Fibroblast of skin of scalp (primary cell): ENCODE results near the gene ICE2.
A peak's percentile ranks its signal among the peaks of the same experiment; 100 is the strongest.

Experiments used
- DNase-seq: peaks from one replicate; pipeline ENCODE4 v3.0.0-alpha.2; 2013

ICE2 gene

DNA sequence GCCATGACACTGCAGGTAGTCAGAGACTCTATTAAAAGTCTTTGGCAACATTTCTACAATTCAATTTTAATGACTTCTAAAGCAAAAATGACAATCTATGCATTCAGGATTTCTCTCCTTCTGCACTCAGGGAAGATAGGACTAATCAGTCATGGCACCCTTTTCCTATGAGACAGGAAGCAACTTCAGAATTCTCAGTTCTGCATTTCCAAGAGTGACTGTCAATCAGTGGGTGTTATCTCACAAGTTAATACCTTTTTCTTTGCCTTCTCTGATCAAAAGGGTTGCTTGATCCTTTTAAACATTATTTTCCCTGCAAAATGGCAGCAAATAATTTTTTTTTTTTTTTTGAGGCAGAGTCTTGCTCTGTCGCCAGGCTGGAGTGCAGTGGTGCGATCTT lies 7.8 kb upstream of the ICE2 start:
- no peak for DNase-seq

DNA sequence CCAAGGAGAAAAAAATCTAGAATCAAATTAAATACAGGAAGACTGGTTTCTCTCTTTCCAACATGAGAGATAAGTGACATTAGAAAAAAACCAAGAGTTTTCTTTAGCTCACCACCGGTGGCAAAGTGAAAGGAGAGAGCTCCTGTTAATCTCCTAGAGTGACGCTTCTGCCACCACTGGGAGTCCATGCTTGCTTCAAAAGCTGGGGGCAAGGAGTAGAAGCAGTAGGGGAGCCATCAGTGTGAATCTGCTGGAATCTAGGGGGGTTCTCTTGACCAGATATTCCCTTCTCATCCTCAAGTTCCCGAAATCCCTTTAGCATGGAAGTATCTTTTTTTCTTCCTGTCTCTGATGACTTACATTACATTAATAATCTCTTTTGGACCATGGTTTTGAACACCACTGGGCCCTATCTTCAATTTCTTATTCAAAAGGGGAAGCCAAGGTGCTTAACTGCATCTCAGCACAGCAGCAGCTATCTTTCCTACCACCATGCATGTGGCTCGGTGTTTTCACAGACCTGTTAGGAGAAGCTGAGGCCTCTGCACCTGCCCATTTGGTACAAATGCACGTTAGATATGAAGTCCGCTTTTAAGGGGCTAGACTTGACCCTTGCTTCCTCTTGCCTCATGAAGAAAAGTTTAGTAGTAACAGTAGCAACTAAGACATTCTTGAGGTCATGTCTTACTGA lies 6.6 kb upstream of the ICE2 start:
- DNase-seq = no peak

DNA sequence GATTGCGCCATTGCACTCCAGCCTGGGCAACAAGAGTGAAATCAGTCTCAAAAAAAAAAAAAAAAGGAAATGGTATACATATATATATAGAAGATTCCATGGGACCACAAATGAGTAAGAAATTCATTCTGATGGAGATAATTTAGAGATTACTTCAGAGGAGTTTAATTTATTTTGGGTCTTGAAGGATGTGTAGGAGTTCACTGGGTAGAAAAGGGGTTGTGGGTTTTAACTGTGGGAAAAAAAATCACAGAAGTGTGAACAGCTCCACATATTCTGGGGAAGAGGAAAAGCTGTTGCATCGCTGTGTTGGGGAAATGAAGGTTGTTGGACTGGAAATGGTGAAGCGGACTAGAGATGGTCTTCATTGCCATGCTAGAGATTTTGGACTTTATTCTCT lies 4.1 kb upstream of the ICE2 start:
- no peak for DNase-seq

DNA sequence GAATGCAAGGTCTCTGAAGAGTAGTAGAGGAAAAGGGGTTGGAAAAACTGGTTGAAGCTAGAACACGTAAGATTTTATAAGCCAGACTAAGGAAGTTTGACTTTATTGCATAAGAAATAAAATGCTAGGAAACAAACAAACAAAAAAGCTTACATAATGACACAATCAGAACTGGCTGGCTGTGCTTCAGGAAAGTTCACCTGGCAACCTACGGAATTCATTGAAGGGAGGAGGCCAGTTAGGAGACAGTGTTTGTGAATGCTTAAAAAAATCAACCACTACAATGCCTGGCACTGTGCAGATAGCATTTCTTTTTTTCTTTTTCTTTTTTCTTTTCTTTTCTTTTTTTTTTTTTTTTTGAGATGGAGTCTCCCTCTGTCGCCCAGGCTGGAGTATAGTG lies 1.9 kb upstream of the ICE2 start:
- DNase-seq = no peak

DNA sequence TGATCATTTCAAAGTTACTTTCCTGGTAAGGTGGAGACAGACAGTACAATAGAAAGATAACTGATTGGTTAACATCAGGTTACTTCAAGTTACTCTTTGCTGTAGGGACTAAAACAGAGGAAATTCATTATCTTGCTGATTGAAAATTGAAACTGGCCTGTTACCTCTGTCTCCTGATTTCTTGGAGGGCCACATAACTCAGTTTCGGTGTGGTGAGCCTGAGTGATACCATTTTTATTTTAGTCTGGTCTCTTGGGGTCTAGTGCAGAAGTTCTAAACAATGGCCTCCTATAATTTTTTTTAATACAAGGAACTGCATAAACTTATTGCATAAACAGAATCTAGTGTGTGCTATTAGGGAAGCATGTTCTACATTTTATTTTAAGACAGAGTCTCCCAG lies 1.2 kb upstream of the ICE2 start:
- no peak for DNase-seq

DNA sequence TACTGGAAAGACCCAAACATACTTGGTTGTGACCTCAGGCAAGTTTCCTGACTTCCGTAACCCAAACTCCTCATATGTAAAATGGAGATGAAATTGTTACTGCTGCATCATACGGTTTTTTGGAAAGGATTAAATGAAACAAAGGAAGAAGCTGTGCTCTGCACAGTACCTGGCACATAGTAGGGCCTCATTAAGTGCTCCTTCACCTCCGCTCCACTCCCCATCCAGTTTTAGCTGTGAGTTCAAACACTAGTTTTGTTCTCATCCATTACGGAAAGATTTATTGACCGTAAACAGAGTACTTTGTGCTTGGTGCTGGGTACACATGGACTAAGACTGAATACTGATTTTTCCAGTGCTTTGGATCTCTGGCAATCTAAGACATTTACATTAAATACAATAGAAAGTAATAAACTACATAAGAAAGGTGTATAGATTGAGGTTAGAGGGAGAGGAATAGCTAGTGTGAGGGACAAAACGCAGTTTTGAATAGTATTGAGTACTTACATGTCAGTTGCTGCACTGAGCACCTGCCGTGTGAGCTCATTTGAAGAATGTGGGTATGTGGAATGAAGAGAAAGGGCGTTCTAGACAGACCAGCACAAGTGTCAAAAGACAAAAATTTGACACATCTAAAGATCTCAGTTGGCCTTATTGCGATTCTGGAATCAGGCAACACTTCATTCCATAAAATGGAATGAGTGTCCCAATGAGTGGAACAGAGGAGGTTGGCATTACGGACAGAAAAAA lies 594 bp upstream of the ICE2 start:
- DNase-seq = no peak

DNA sequence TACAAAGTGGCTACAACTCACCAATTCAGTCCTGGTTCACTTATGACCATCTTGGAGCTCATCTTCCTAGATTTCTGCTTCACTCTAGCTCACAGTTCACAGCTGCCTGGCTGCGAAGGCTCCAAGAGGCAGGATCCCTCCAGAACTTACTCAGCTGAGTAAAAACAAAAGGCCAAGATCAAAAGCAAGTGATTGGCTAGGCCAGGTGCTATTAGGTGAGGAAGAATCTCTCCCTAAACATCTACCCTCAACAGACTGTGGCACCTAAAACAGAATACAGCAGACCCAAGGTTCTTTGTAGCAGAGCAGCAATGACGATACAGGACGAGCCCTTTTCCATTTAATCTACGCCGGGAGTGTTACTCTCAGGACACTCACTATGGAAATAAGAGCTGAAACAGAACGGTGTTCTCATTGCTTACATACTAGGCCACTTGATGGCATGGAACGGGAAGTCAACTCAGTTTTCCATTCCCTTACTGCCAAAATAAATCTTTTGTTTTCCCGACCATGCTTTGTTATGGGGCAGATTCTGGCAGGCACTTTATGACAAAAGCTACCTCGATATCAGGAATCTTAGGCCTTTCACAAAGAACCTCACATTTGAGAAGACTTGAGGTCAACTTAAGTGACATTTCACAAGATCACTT lies 901 bp downstream of the ICE2 start:
- DNase-seq = peak; percentile 22

DNA sequence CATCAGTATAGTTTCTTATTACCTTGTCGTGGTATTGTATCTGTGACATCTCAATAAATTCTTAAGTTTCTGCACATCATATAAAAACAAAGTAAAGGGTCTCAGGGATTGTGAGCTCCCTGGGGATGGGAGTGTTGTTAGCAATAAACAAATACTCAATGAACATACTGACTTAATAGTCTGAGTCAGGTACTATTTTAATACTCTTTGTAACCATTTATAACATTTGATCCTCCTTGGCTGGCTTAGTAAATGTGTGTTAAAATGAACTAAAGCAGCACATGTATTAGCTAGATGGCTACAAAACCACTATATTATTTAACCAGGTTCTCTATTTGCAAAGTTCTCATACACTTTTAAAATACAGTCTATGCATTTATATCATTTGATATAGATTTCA lies 1.8 kb downstream of the ICE2 start:
- DNase-seq = no peak

DNA sequence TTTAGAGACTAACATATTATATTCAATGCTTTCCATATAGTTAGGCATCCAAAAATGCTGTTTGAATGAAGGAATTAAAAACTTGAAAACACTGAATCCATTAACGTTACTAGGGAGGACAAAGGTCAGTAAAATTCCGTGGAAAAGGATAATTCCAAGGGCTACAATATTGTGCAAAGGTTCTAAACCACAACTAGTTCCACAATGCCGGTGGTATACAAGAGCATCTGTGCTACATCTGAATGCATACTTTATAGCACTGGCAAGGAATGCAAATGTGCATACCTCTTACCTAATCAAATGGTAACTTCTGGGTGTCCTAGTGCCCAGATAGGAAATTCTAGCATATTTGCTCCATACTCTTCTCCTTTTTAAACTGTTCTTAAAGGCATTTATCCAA lies 2.2 kb downstream of the ICE2 start:
- DNase-seq = peak; percentile 26

DNA sequence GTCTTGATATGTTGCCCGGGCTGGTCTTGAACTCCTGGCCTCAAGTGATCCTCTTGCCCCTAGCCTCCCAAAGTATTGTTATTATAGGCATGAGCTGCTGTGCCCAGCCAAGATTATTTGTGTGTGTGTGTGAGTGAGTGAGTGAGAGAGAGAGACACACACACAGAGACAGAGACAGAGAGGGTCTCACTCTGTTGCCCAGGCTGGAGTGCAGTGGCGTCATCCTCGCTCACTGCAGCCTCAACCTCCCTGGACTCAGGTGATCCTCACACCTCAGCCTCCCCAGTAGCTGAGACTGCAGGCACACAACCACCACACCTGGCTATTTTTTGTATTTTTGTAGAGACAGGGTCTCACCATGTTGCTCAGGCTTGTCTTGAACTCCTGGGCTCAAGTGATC lies 5.8 kb downstream of the ICE2 start:
- DNase-seq = no peak

DNA sequence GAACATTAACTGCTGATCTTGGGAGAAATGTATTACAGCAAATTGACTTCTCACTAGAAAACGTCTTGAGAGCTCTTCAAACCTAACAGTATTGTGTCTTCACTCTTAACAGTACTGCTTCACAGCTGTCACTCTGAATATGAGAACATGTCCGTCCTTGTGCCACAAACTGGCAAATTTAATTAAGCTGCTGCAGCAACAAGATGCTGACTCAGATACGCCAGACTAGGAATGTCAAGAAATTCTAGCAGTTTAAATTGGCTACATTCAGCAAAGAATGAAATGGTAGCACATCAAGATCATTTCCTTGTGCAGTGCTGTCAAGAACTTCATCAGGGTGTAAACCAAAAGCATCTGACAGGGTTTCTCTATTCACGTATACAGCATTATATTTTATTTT lies 7.6 kb downstream of the ICE2 start:
- peak; percentile 24 for DNase-seq

DNA sequence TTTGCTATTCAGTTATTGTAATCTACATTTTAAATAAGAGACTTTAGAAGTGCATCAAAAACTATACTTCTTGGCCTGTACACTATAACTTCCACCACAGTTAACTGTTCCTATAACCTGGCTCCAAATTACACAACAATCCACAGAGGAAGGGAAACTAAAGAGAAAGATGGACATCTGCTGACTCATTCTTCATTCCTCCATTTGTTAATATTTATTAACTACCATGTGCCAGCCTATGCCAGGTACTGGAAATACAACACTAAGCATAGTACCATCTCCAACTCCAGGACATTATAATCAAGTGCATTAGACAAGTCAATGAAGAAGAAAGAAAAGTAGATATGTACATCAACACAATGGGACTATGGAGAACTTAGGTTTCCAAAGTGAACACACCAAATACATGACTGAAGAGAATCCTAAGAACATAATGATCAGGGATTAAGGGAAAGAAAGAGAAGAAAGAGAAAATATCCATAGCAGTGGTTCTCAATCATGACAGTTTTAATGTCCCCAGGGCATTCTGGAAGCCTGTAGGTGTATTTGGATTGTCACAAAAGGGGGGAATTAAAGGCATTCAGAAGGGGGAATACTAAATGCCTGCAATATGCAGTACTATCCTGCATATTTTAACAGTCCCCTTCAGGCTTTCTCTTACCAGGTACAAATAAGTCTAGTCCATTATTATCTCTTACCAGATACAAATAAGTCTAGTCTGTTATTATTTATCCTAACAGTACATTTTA lies 8.9 kb downstream of the ICE2 start:
- DNase-seq = no peak

DNA sequence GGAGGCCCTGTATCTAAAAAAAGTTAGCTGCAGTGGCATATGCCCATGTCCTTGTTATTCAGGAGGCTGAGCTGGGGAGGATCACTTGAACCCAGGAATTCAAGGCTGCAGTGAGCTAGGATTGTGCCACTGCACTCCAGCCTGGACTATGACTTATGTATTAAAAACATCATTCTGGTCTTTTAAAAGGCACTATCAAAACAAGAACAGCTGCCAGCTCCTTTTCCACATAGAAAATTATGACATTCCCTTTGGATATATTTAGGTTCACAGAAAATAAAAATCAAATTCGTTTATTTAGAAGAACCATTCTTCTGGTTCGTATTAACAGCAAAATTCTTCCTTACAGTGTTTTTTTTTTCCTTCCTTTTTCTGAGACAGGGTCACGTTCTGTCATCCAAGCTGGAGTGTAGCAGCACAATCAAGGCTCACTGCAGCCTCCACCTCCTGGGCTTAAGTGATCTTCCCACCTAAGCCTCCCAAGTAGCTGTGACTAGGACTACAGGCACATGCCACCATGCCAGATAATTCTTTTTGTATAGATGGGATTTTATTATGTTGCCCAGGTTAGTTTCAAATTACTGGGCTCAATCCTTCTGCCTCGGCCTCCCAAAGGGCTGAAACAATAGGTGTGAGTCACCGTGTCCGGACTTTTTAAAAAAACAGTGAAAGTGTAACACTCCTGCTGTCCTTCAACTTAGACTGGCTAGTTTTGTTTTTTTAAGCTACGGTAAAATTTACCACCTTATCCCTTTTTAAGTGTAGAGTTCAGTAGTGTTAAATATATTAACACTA lies 13.9 kb downstream of the ICE2 start:
- no peak for DNase-seq

DNA sequence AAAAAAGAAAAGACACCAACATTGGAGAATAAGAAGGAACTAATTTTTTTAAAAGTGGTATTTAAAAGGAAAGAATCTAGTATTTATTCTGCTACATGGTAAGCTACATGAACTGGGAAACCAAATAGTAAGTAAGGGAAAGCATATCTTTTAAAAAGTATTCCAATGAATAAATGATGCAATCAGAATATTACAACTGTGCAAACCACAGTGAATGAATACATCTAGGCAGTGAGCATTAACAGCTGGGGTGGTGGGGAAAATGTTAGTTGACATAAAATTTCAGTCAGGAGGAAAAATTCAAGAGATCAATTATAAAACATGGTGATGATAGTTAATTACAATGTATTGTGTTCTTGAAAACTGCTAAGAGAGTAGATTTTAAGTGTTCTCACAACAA lies 16.9 kb downstream of the ICE2 start:
- peak; percentile 38 for DNase-seq

DNA sequence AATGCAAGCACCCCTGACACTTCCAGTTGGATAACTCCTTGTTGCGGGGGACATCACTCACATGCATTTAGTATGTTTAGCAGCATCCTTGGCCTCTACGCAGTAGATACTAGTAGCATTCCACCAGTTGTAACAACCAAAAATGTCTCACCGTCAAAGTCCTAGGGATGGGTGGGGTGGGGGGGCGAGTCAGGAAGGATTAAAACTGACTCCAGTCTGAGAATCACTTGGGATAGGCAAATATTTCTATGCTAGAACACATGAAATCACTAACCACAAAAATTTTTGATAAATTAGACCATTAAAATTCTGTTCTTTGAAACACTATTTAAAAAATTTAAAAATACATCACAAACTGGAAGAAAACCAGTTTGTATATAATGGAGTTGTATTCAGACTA lies 18.0 kb downstream of the ICE2 start:
- peak; percentile 77 for DNase-seq

DNA sequence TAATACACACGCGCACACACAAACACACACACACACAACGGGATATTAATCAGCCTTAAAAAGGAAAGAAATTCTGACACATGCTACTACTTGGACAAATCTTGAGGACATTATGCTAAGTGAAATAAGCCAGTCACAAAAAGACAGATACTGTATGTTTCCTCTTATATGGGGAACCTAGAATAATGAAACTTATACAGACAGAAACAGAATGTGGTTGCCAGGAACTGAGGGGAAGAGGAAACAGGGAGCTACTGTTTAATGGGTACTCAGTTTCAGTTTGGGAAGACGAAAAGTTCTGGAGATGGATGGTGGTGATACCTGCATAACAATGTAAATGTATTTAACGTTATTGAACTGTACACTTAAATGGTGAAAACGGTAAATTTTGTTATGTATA lies 20.2 kb downstream of the ICE2 start:
- no peak for DNase-seq

DNA sequence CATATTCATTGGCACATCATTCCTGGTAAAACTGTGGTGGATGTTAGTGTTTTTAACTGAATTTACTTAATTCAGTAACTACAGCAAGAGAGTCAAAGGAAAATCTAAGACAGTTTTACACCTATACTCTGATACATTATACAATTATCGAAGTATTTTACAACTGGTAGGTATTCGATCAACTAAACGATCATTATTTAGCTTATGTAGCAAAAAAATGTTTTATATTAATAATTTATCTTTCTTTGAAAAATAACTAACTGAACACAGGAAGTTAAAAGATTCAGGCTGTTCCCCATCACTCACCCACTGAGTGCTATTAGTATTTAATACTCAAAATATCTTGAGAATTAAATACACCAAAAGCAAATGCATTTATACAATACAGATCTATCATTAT lies 21.0 kb downstream of the ICE2 start:
- DNase-seq = no peak

DNA sequence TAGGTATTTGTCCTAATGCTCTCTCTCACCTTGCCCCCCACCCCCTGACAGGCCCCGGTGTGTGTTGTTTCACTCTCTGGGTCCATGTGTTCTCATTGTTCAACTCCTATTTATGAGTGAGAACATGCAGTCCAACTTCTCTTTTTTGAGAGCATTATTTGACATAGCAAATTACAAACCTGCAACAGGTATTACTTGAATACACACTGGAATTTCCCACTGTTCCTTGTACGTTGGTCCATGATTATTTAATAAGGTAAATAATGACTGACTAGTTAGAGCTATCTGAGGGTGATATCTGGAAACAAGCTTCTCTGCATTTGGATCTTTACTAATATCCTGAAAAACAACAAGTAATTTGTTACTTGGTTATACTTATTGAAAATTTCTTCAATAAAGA lies 24.1 kb downstream of the ICE2 start:
- no peak for DNase-seq

DNA sequence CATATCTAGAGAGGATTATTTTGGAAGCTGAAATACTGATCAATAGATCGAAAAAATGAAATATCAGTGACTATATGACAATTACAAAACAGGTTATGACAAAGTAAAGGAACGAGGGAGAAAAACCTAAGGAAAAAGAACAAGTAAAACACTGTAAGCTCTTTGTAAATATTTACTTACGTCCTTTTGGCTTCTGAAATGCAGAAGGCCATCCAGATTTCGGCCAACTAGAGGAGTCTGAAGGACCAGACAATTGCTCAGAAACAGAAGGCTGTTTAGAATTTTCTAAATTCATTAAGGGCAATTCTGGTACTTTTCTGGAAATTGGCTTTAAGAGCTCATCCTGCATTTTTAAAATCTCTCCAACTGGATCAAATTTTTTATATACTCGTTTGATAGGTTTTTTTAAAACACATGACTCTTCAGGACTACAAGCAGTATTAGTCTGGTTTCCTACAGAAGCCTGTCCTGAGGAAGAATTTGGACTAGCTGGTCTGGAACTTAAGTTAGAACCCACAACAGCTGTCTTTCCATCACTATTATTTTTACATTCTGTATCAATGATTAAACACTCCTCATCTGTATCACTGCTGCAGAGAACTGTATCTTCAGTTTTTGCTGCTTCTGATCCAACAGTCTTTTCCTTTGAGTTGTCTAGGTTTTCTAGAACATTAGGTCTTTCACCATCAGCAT lies 30.1 kb downstream of the ICE2 start:
- DNase-seq = no peak

DNA sequence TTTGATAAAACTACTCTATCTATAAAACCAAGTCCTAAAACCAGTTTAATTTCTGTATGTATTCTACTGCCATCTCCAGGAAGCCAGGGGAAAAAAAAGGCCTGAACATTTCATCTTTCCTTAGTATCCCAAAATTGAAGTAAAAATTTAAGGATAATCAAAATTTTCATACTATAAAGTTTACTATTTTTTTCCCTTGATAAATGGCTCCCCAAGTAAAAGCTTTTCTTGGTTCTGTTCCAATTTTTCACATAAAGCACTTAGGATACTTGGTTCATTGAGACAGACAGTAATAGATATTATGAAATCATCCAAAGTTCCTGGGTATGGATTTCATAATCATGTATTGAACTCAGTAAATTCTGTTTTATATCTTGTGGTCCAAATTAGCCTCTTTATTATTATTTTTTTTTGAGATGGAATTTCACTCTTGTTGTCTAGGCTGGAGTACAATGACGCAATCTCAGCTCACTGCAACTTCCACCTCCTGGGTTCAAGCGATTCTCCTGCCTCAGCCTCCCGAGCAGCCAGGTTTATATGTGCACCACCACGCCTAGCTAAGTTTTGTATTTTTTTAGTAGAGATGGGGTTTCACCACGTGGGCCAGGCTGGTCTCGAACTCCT lies 34.5 kb downstream of the ICE2 start:
- peak; percentile 57 for DNase-seq

DNA sequence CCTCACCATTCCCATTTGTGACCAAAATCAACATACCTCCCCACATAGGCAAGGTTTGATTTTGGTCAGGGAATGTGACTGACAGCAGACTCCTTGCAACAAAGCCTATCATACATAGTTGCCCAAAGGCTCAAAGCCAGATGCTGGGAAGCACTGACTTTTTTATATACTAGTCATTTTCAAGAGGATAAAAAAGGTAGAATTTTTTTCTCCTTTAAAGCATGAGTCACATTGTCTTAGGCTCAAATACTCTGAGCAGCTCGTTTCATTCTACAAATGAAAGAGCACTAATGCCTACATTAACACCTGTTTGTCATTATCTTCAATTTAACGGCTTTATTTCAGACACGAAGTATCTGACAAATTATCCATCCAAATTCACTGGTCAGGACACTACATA lies 36.2 kb downstream of the ICE2 start:
- peak; percentile 28 for DNase-seq
